Lower leg skin (tissue), 4 donors: ENCODE data around the gene MED20. TPM values are rescaled to one million over a fixed set of nuclear protein-coding genes. Genes with fewer than 3 reads are reported as not detected.

Source experiments
- DNase-seq, 2 donors: peaks; one replicate each; pipeline ENCODE4 v3.0.0-alpha.2; 2019; ENCODE audit warnings: low spot score in 2 of 2
- H3K4me3 ChIP-seq: fragments of 200-600 bp; sonication (generic); 2 replicates; pipeline ENCODE4 v1.5.1; 2017; ENCODE audit warnings: mild to moderate bottlenecking, low read depth; ENCODE audit not compliant: poor library complexity, severe bottlenecking
- CTCF ChIP-seq, 3 donors: fragments of 450-650 bp; IDR thresholded peaks; one replicate each; pipeline ENCODE4 v1.5.1; 2016; ENCODE audit warnings: antibody characterized with exemption in 3 of 3, mild to moderate bottlenecking in 3 of 3, moderate library complexity in 2 of 3
- POLR2A ChIP-seq, 2 donors: fragments of 450-650 bp; IDR thresholded peaks; one replicate each; pipeline ENCODE4 v1.6.1; 2016 to 2017; ENCODE audit warnings: antibody characterized with exemption in 2 of 2, mild to moderate bottlenecking in 1 of 2, moderate library complexity in 1 of 2
- WGBS, 2 donors: methylation state at CpG; one replicate each; pipeline ENCODE4 v1.1.5; 2018; 5-methylcytosine and 5-hydroxymethylcytosine counted together
- intact Hi-C: fragments of 100-400 bp; cut with DNase I; formaldehyde crosslinking; loops from one replicate; pipeline ENCODE4 v1.15.0; 2023; ENCODE audit warnings: low total_unique reads
- total RNA-seq, 4 donors: library from RNA; depleted of rRNA; stranded (reverse); fragments of >200 nt; gene quantifications; one replicate each; pipeline ENCODE4 v1.1.0, GENCODE V29; 2016

Gene MED20
- total RNA-seq, 4 donors from 2014 or later = 5.7 to 11.5 (median 9.8) TPM

GRCh38 chr6:41914869-41915530, 5.9 kb downstream of the MED20 start:
- no peak for TF ChIP-seq CTCF (IDR thresholded peaks at IDR 0.05)
- no peak for TF ChIP-seq POLR2A (IDR thresholded peaks at IDR 0.05)
- 98% methylated on average over 4 of the region's 4 CpGs for WGBS, 2 donors
- intact Hi-C loops = loop anchor here (10.0 kb wide), 1 partner anchor 70 kb away; no protein-coding TSS in a partner anchor
- DNase-seq = no peak
- H3K4me3 ChIP-seq = no peak overlapping the region

- DNase-seq = no peak
- no peak for TF ChIP-seq POLR2A (IDR thresholded peaks at IDR 0.05)
- TF ChIP-seq CTCF (IDR thresholded peaks at IDR 0.05) = no peak
- no peak overlapping the region for H3K4me3 ChIP-seq
- intact Hi-C loops = loop anchor here (10.0 kb wide), 1 partner anchor 70 kb away; no protein-coding TSS in a partner anchor
- WGBS, 2 donors = 90 to 93% methylated on average over 2 of the region's 2 CpGs
These were observed 6.6 kb downstream of the MED20 start for GRCh38 chr6:41914343-41914742.

- intact Hi-C loops = loop anchor here (10.0 kb wide), 1 partner anchor 65 kb away; no protein-coding TSS in a partner anchor
- H3K4me3 ChIP-seq = no peak overlapping the region
- WGBS, 2 donors = 88 to 94% methylated on average over 1 of the region's 1 CpG
- TF ChIP-seq POLR2A (IDR thresholded peaks at IDR 0.05) (no peak), CTCF (IDR thresholded peaks at IDR 0.05) (no peak)
- DNase-seq = no peak
These were observed 11.2 kb downstream of the MED20 start for GRCh38 chr6:41909727-41910126.

- DNase-seq = no peak
- intact Hi-C loops = no loop called here
- WGBS, 2 donors = 91 to 100% methylated on average over 1 of the region's 1 CpG
- no peak overlapping the region for H3K4me3 ChIP-seq
- TF ChIP-seq CTCF (IDR thresholded peaks at IDR 0.05) (no peak), POLR2A (IDR thresholded peaks at IDR 0.05) (no peak)
These were observed 18.9 kb downstream of the MED20 start for GRCh38 chr6:41901882-41902519.

- intact Hi-C loops = no loop called here
- TF ChIP-seq CTCF (IDR thresholded peaks at IDR 0.05) = no peak
- TF ChIP-seq POLR2A (IDR thresholded peaks at IDR 0.05) = no peak
- H3K4me3 ChIP-seq = no peak overlapping the region
- 74 to 78% methylated on average over 1 of the region's 1 CpG for WGBS, 2 donors
- no peak for DNase-seq
These were observed 20.1 kb downstream of the MED20 start for GRCh38 chr6:41900861-41901260.
